ENCODE results near the gene TTLL11. TPM values are rescaled to one million over a fixed set of nuclear protein-coding genes. Genes with fewer than 3 reads are reported as not detected.

TTLL11 gene
- total RNA-seq, 1 experiment from 2014 or later: 1.6 TPM

DNA sequence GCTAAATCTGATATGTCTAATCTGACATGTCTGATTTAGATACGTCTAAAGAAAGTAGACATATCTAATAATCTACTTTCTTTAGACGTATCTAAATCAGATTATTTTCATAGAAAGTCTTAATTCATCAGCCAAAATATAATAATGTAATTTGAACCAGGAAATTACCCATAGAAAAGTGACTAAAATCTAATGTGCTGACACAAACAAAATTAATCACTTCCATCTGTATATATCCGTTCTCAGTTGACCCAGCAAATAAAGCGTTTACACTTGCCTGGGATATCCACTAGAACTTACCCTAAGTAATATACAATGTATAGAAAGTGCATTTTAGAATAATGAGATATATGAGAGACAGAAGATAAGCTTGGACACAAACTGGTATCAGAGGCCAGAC is 56.7 kb downstream of the TTLL11 start:
- DNase-seq (ENCODE audit: low read depth, low spot score): no peak
- in situ Hi-C loops (cut with HindIII; ENCODE audit: low pct_unique_long_range_greater_than_20kb, low sequenced_read_pairs): no loop called here

- no peak for DNase-seq (ENCODE audit: low read depth, low spot score)
- in situ Hi-C loops (cut with HindIII; ENCODE audit: low pct_unique_long_range_greater_than_20kb, low sequenced_read_pairs): no loop called here
These were observed 59.2 kb downstream of the TTLL11 start for GRCh38 chr9:122033775-122034373.

GRCh38 chr9:122032346-122032745 is 60.8 kb downstream of the TTLL11 start:
- no peak for DNase-seq (ENCODE audit: low read depth, low spot score)
- in situ Hi-C loops (cut with HindIII; ENCODE audit: low pct_unique_long_range_greater_than_20kb, low sequenced_read_pairs): no loop called here

DNA sequence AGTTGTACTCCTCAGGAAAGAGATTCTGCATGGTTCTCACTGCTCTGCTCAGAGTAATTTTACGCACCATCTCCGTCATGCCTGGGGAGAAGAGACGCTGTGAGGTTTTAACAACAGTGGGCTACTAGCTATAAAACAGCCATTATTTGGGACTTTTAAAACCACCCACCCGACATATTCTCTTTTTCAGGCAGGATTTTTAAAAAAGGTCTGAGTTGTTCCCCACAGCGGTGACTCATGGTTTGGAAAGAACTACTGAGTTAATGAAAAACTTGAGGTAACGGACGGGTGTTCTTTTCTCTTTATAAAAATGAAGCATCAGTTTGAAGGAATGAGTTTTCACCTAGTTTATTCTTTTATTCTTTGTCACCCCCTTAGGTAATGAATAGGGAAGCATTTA is 61.3 kb downstream of the TTLL11 start:
- DNase-seq (ENCODE audit: low read depth, low spot score): no peak
- in situ Hi-C loops (cut with HindIII; ENCODE audit: low pct_unique_long_range_greater_than_20kb, low sequenced_read_pairs): no loop called here

- DNase-seq (ENCODE audit: low read depth, low spot score): no peak
- in situ Hi-C loops (cut with HindIII; ENCODE audit: low pct_unique_long_range_greater_than_20kb, low sequenced_read_pairs): no loop called here
These were observed 62.0 kb downstream of the TTLL11 start for GRCh38 chr9:122031157-122031556.

- in situ Hi-C loops (cut with HindIII; ENCODE audit: low pct_unique_long_range_greater_than_20kb, low sequenced_read_pairs): no loop called here
- DNase-seq (ENCODE audit: low read depth, low spot score): no peak
These were observed 62.8 kb downstream of the TTLL11 start for GRCh38 chr9:122030357-122030756.

- no peak for DNase-seq (ENCODE audit: low read depth, low spot score)
- in situ Hi-C loops (cut with HindIII; ENCODE audit: low pct_unique_long_range_greater_than_20kb, low sequenced_read_pairs): no loop called here
These were observed 63.2 kb downstream of the TTLL11 start for GRCh38 chr9:122029898-122030297.

- in situ Hi-C loops (cut with HindIII; ENCODE audit: low pct_unique_long_range_greater_than_20kb, low sequenced_read_pairs): no loop called here
- no peak for DNase-seq (ENCODE audit: low read depth, low spot score)
These were observed 65.0 kb downstream of the TTLL11 start for GRCh38 chr9:122028089-122028488.

DNA sequence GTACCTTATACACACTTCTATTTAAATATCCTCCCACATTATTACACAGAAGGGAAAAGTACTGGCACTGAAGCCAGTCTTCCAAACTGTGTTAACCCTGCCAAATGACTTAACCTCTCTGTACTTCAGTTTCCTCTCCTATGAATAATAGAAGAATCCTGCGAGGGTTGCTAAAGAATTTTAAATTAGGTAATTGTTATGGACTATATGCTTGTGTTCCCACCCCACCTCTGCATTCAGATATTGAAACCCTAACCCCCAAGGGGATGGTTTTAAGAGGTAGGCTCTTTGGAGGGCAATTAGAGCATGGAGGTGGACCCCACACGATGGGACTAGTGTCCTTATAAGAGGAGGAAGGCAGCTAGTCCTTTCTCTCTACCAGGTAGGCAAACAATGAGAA is 72.7 kb downstream of the TTLL11 start:
- DNase-seq (ENCODE audit: low read depth, low spot score): no peak
- in situ Hi-C loops (cut with HindIII; ENCODE audit: low pct_unique_long_range_greater_than_20kb, low sequenced_read_pairs): no loop called here

GRCh38 chr9:122016744-122017143 is 76.4 kb downstream of the TTLL11 start:
- in situ Hi-C loops (cut with HindIII; ENCODE audit: low pct_unique_long_range_greater_than_20kb, low sequenced_read_pairs): no loop called here
- peak; percentile 82 for DNase-seq (ENCODE audit: low read depth, low spot score)

- DNase-seq (ENCODE audit: low read depth, low spot score): peak; percentile 91
- in situ Hi-C loops (cut with HindIII; ENCODE audit: low pct_unique_long_range_greater_than_20kb, low sequenced_read_pairs): no loop called here
These were observed 76.8 kb downstream of the TTLL11 start for GRCh38 chr9:122016309-122016708.

GRCh38 chr9:122015170-122015821 is 77.8 kb downstream of the TTLL11 start:
- in situ Hi-C loops (cut with HindIII; ENCODE audit: low pct_unique_long_range_greater_than_20kb, low sequenced_read_pairs): no loop called here
- no peak for DNase-seq (ENCODE audit: low read depth, low spot score)

- in situ Hi-C loops (cut with HindIII; ENCODE audit: low pct_unique_long_range_greater_than_20kb, low sequenced_read_pairs): no loop called here
- peak; percentile 84 for DNase-seq (ENCODE audit: low read depth, low spot score)
These were observed 81.2 kb downstream of the TTLL11 start for GRCh38 chr9:122011818-122012498.

- DNase-seq (ENCODE audit: low read depth, low spot score): no peak
- in situ Hi-C loops (cut with HindIII; ENCODE audit: low pct_unique_long_range_greater_than_20kb, low sequenced_read_pairs): no loop called here
These were observed 84.5 kb downstream of the TTLL11 start for GRCh38 chr9:122008559-122008958.

- in situ Hi-C loops (cut with HindIII; ENCODE audit: low pct_unique_long_range_greater_than_20kb, low sequenced_read_pairs): no loop called here
- no peak for DNase-seq (ENCODE audit: low read depth, low spot score)
These were observed 85.3 kb downstream of the TTLL11 start for GRCh38 chr9:122007837-122008236.

DNA sequence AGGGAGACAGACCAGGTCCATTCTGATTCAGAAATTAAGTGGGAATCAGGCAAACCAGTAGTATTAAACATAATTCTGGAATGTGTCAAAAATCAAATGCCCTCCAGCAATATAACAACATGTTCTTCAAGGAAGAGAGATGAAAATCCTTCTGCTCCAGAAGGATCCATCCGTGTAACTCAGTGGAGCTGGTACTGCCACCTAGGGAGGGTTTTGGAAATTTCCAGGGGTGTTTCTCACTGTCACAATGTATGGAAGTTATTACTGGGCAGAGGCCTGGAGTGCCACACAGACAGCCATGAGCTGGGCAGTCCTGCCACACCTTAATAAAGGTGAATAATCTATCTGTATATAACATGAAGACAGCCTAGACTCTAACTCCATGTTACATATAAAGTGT is 87.5 kb downstream of the TTLL11 start:
- in situ Hi-C loops (cut with HindIII; ENCODE audit: low pct_unique_long_range_greater_than_20kb, low sequenced_read_pairs): no loop called here
- peak; percentile 78 for DNase-seq (ENCODE audit: low read depth, low spot score)

DNA sequence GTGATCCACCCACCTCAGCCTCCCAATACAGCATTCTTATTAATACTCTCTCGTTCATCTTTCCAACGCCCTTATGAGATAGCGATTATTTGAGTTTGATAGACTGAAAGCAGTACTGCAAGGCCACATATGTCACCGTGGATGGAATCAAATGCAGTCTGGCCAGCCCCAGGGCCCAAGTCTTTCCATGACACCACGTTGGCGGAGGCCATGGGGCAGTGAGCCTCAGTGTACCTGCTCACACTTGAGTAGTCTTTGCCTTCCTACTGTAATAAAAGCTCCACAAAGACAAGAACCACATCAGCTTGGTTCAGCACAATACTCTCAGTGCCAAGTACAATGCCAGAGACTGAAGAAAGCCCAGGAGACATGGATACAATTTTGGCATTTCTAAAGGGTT is 88.5 kb downstream of the TTLL11 start:
- in situ Hi-C loops (cut with HindIII; ENCODE audit: low pct_unique_long_range_greater_than_20kb, low sequenced_read_pairs): no loop called here
- DNase-seq (ENCODE audit: low read depth, low spot score): no peak

- DNase-seq (ENCODE audit: low read depth, low spot score): no peak
- in situ Hi-C loops (cut with HindIII; ENCODE audit: low pct_unique_long_range_greater_than_20kb, low sequenced_read_pairs): no loop called here
These were observed 91.5 kb downstream of the TTLL11 start for GRCh38 chr9:122001491-122002201.
